Inferior parietal cortex (tissue), 1 donor: ENCODE results near the gene SH3RF1.
"Not testable (repeated sequence)": the region's sequence is repeated elsewhere in the genome, so short reads cannot be mapped to it uniquely, and the experiment has no call there.

ENCODE experiments used
- DNase-seq: peaks from one replicate; pipeline ENCODE4 v3.0.0-alpha.2; 2016; ENCODE audit errors: extremely low spot score

Gene SH3RF1

GRCh38 chr4:169225812-169226211 is 44.9 kb downstream of the SH3RF1 start:
- no peak for DNase-seq

DNA sequence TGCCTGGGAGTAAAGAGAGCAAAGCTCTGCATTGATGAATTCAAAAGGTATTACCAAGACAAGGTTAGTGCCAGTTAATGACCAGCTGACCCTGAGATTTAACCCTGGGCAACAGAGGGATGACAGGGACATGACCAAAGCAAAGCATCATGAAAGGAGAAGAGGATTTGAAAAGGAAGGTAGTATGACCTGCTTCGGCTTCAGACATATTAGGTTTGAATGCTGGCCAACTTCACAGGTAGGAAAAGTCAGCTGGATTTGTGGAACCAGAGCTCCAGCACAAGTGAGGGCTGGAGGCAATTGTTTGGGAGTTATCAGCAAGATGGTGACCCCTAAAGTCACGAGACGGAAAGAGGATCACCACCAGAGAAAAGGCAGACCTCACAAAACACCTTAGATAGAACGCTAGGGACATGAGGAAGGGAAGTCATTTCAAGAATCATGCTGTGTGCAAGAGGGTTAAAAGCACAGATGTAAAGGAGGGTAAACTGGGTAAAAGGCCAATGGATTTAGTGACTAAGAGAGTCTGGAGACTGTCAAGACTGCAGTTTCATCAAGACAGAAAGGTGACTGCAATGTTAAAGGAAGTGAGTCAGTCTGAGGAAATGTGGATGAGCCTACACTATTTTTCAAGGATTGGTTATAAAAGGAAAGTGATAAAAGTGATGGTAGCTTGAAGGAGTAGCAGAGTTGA is 45.6 kb downstream of the SH3RF1 start:
- no peak for DNase-seq

DNA sequence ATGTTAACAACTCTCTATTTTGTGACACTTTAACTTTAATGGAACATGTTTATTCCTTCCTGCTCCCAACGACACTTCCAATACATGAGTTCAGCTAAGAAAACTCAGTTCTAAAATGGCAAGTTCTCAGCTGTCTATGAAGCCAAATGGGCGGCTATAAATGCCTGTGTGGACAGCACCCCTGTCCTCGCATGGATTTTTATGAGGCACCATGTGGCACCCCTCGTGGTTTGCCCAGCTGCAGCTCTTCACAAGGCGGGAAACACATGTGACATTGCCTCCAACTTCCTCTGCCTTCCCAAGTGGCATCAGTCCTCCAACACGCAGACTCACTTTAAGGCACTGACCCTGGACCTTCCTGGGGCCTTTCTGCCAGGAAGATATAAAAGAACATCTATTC is 48.0 kb downstream of the SH3RF1 start:
- DNase-seq = no peak

GRCh38 chr4:169221662-169222061 is 49.1 kb downstream of the SH3RF1 start:
- no peak for DNase-seq

- no peak for DNase-seq
Observed at GRCh38 chr4:169220854-169221411, 49.8 kb downstream of the SH3RF1 start.

- DNase-seq = no peak
Observed at GRCh38 chr4:169220447-169220846, 50.3 kb downstream of the SH3RF1 start.

- no peak for DNase-seq
Observed at GRCh38 chr4:169219440-169219839, 51.3 kb downstream of the SH3RF1 start.

DNA sequence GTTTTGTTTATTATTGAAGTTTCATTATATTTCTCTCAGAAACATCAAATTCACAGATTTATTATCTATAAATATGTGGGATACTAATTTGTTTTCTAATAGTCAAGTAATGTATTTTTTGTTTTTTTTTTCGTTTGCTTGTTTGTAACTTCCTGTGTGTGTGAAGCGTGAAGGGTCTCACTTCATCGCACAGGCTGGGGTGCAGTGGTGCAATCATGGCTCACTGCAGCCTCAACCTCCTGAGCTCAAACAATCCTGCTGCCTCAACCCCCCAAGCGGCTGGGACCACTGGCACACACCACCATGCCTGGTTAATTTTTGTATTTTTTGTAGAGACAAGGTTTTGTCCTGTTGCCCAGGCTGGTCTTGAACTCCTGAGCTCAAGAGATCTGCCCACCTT is 55.1 kb downstream of the SH3RF1 start:
- no peak for DNase-seq

DNA sequence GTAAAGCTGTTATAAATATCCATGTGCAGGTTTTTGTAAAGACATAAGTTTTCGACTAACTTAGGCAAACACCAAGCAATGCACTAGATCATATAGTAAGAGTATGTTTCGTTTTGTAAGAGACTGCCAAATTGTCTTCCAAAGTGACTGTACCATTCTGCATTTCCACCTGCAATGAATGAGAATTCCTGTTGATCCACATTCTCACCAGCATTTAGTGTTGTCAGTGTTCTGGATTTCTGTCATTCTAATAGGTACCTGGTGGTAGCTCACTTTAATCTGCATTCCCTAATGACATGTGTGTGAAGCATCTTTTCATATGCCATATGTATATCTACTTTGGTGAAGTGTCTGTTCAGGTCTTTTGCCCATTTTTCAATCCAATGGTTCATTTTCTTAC is 57.8 kb downstream of the SH3RF1 start:
- DNase-seq = no peak

GRCh38 chr4:169210504-169211118 is 60.1 kb downstream of the SH3RF1 start:
- no peak for DNase-seq

DNA sequence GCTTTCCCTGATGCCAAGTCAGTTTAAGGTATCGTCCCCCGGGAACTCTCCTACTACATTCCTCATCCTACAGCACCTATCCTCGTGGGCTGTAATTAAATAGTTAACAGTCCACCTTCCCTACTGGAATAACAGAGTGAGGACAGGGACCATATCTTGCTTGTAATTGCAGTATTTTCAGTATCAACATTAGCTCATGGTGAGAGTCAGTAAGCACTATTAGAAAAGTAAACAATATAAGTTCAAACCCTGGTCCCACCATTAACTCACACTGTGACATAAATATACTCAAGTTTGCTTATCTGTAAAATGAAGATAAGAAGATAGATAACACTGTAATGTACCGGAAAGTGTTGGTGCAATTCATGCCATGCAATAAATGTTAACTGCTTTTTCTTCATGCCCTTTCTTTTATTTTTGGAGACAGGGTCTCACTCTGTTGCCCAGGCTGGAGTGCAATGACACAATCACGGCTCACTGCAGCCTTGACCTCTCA is 61.3 kb downstream of the SH3RF1 start:
- DNase-seq = no peak

DNA sequence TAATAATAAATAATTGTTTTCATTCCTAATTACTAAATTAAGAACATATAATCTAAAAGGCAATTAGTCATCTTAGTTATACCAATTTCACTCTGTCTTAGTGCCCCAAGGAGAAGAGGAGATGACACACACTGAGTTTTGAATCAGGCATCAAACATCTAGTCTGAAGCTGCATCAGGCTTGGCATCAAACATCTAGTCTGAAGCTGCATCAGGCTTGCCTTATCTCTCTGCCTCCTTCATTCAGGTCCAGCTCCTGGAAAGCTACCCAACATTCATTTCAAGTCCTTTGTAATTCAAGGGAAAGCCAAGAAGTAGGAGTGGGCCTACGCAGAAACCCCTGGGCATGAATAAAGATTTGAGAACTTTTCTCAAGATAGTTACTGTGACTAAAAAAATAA is 62.2 kb downstream of the SH3RF1 start:
- DNase-seq = no peak

GRCh38 chr4:169208090-169208455 is 62.7 kb downstream of the SH3RF1 start:
- DNase-seq = no peak

GRCh38 chr4:169207436-169208089 is 63.2 kb downstream of the SH3RF1 start:
- DNase-seq = no peak

GRCh38 chr4:169205744-169206080 is 65.0 kb downstream of the SH3RF1 start:
- DNase-seq = no peak

GRCh38 chr4:169205075-169205743 is 65.5 kb downstream of the SH3RF1 start:
- DNase-seq = no peak

DNA sequence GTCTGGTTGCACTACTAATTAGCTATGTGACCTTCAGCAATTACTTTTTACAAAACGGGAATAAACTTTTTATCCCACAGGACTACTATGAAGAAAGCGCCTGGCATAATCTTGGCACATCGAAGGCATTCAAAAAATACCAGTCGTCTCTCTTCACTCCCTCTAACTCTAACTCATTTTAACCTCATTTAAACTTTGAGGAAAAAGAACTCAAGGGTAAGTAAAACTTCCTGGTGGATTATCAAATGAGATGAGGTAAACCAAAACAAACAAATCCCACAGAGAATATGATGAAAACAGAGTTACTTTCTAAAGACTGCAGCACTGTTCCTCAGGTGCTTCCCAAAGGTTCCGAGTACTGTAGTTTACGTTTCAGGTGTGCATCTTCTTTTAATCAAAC is 66.9 kb downstream of the SH3RF1 start:
- DNase-seq = no peak

- DNase-seq = not testable (repeated sequence)
Observed at GRCh38 chr4:169203278-169203677, 67.5 kb downstream of the SH3RF1 start.

GRCh38 chr4:169202878-169203277 is 67.9 kb downstream of the SH3RF1 start:
- DNase-seq = no peak

- DNase-seq = no peak
Observed at GRCh38 chr4:169202145-169202699, 68.5 kb downstream of the SH3RF1 start.

- DNase-seq = no peak
Observed at GRCh38 chr4:169201222-169202144, 69.3 kb downstream of the SH3RF1 start.
